CD4-positive, alpha-beta T cell treated with Interleukin-4 for 1 hour (primary cell): ENCODE measurements around the gene RASGRF1.
"Not testable (repeated sequence)": the region's sequence is repeated elsewhere in the genome, so short reads cannot be mapped to it uniquely, and the experiment has no call there.

Experiments
- DNase-seq, 2 donors: peaks; one replicate each; pipeline ENCODE4 v3.0.0-alpha.2; 2020 to 2022

Gene RASGRF1

GRCh38 chr15:79090487-79091203 is at the start of gene RASGRF1:
TSS of gene RASGRF1 (minus strand) at chr15:79090780. CDS start at chr15:79090498, 282 bp downstream.
- no peak for DNase-seq

- no peak for DNase-seq
Observed at GRCh38 chr15:79136434-79137046, 46.0 kb upstream of the RASGRF1 start.

GRCh38 chr15:79133309-79133708 is 42.7 kb upstream of the RASGRF1 start:
- no peak for DNase-seq

GRCh38 chr15:79132770-79133169 is 42.2 kb upstream of the RASGRF1 start:
- no peak for DNase-seq

GRCh38 chr15:79132361-79132760 is 41.8 kb upstream of the RASGRF1 start:
- no peak for DNase-seq

- DNase-seq: no peak
Observed at GRCh38 chr15:79130535-79131130, 40.1 kb upstream of the RASGRF1 start.

GRCh38 chr15:79129235-79129634 is 38.7 kb upstream of the RASGRF1 start:
- DNase-seq: no peak

GRCh38 chr15:79128556-79128955 is 38.0 kb upstream of the RASGRF1 start:
- no peak for DNase-seq

GRCh38 chr15:79124388-79124787 is 33.8 kb upstream of the RASGRF1 start:
- no peak for DNase-seq

- DNase-seq: no peak
Observed at GRCh38 chr15:79122991-79123390, 32.4 kb upstream of the RASGRF1 start.

GRCh38 chr15:79122391-79122790 is 31.8 kb upstream of the RASGRF1 start:
- no peak for DNase-seq

- no peak for DNase-seq
Observed at GRCh38 chr15:79121571-79121970, 31.0 kb upstream of the RASGRF1 start.

- no peak for DNase-seq
Observed at GRCh38 chr15:79117442-79118204, 27.0 kb upstream of the RASGRF1 start.

- DNase-seq: no peak
Observed at GRCh38 chr15:79116771-79117170, 26.2 kb upstream of the RASGRF1 start.

- no peak for DNase-seq
Observed at GRCh38 chr15:79115986-79116665, 25.5 kb upstream of the RASGRF1 start.

GRCh38 chr15:79113831-79114230 is 23.3 kb upstream of the RASGRF1 start:
- no peak for DNase-seq

- DNase-seq: not testable (repeated sequence)
Observed at GRCh38 chr15:79111404-79111803, 20.8 kb upstream of the RASGRF1 start.

- no peak for DNase-seq
Observed at GRCh38 chr15:79105141-79105540, 14.6 kb upstream of the RASGRF1 start.

GRCh38 chr15:79102595-79102994 is 12.0 kb upstream of the RASGRF1 start:
- no peak for DNase-seq

GRCh38 chr15:79101866-79102581 is 11.4 kb upstream of the RASGRF1 start:
- DNase-seq: no peak

- no peak for DNase-seq
Observed at GRCh38 chr15:79099692-79100091, 9.1 kb upstream of the RASGRF1 start.

- DNase-seq: no peak
Observed at GRCh38 chr15:79094611-79095021, 4.0 kb upstream of the RASGRF1 start.
